T-helper 1 cell treated with Interleukin-12 subunit alpha and Interleukin-12 subunit beta and Interleukin-4 antibody, amounts not matched to agents 30 μg/mL and 1 μg/mL, for 36 hours (primary cell): ENCODE measurements around the gene ADA.
A peak's percentile ranks its signal among the peaks of the same experiment; 100 is the strongest.

ENCODE experiments used
- H3K27ac Mint-ChIP-seq: one replicate; pipeline ENCODE4 v1.8.0; 2021; ENCODE audit warnings: mild to moderate bottlenecking, mixed read lengths
- H3K27me3 Mint-ChIP-seq: one replicate; pipeline ENCODE4 v1.8.0; 2021; ENCODE audit warnings: low read depth, mixed read lengths
- H3K36me3 Mint-ChIP-seq: one replicate; pipeline ENCODE4 v1.8.0; 2021; ENCODE audit warnings: low read depth, mixed read lengths
- H3K4me1 Mint-ChIP-seq: one replicate; pipeline ENCODE4 v1.8.0; 2021; ENCODE audit warnings: low read depth, mixed read lengths
- H3K4me3 Mint-ChIP-seq: one replicate; pipeline ENCODE4 v1.8.0; 2021; ENCODE audit warnings: mild to moderate bottlenecking, moderate library complexity, mixed read lengths
- H3K9me3 Mint-ChIP-seq: one replicate; pipeline ENCODE4 v1.8.0; 2021; ENCODE audit warnings: mixed read lengths

Gene ADA

GRCh38 chr20:44643596-44644229 lies 7.8 kb downstream of the ADA start:
- Mint-ChIP-seq H3K4me1 (peaks cover 80% of the 10 kb centered on the region), H3K27me3 (no peaks in the 10 kb centered on the region), H3K27ac (peak overlapping the region; percentile 90), H3K4me3 (peak overlapping the region; percentile 57), H3K36me3 (peaks cover 35% of the 10 kb centered on the region), H3K9me3 (peaks cover 8% of the 10 kb centered on the region)

DNA sequence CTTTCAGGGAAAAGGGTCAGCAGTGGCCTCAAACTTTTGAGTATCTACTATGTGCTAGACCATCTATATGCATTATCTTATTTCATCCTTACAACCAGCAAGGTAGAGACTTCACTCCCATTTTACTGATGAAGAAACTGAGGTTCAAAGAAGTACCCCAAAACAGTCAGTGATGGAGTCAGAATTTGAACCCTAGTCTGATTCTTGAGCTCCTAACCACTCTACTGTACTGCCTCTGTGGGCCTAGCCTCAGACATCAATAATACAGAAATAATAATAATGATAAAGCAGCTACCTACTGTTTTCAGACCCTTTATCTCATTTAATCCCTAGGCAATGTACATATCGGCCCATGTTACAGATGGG lies 8.4 kb downstream of the ADA start:
- peaks cover 38% of the 10 kb centered on the region for H3K36me3 Mint-ChIP-seq
- H3K9me3 Mint-ChIP-seq: peaks cover 11% of the 10 kb centered on the region
- peaks cover 77% of the 10 kb centered on the region for H3K4me1 Mint-ChIP-seq
- H3K27ac Mint-ChIP-seq: peak overlapping the region; percentile 90
- no peaks in the 10 kb centered on the region for H3K27me3 Mint-ChIP-seq
- H3K4me3 Mint-ChIP-seq: peak overlapping the region; percentile 57

- Mint-ChIP-seq H3K4me1 (peaks cover 70% of the 10 kb centered on the region), H3K27ac (peak overlapping the region; percentile 90), H3K27me3 (no peaks in the 10 kb centered on the region), H3K9me3 (peaks cover 11% of the 10 kb centered on the region), H3K36me3 (peaks cover 41% of the 10 kb centered on the region), H3K4me3 (peak overlapping the region; percentile 57)
Measured at GRCh38 chr20:44642203-44643153, 9.0 kb downstream of the ADA start.

DNA sequence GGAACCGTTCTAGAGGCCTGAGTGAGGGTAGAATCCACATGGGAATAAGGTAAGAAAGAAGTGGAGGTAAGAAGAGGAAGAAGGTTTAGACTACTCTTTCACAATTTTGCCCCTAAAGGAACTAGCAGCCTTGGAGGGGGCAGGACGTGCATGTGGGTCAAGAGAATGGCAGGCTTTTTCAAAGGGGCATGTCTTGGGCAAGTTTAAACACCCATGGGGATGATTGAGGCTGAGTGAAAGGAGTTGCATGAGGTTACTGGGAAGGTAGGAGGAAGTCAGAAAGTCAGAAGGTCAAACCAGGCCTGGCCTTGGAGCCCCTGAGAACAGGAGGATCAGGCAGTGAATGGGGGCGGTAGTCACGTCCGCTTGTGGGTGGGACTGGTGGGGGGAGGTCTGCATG lies 10.2 kb downstream of the ADA start:
- peak overlapping the region; percentile 89 for H3K27ac Mint-ChIP-seq
- peaks cover 62% of the 10 kb centered on the region for H3K4me1 Mint-ChIP-seq
- H3K36me3 Mint-ChIP-seq: peaks cover 46% of the 10 kb centered on the region
- peaks cover 11% of the 10 kb centered on the region for H3K9me3 Mint-ChIP-seq
- H3K27me3 Mint-ChIP-seq: no peaks in the 10 kb centered on the region
- H3K4me3 Mint-ChIP-seq: peak overlapping the region; percentile 50

DNA sequence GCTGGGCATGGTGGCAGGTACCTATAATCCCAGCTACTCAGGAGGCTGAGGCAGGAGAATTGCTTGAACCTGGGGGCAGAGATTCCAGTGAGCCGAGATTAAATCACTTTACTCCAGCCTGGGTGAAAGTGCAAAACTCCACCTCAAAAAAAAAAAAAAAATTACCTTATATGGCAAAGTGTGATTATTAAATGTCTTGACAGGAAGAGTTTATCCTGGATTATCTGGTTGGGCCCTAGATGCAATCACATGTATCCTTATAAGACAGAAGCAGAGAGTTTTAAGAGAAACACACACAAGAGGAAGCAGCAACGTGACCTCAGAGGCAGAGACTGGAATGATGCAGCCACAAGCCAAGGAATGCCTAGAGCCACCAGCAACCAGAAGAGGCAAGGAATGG lies 11.0 kb downstream of the ADA start:
- Mint-ChIP-seq H3K9me3 (peaks cover 11% of the 10 kb centered on the region), H3K4me3 (no peak overlapping the region), H3K27ac (peak overlapping the region; percentile 89), H3K36me3 (peaks cover 51% of the 10 kb centered on the region), H3K4me1 (peaks cover 54% of the 10 kb centered on the region), H3K27me3 (no peaks in the 10 kb centered on the region)

GRCh38 chr20:44637522-44638372 lies 13.8 kb downstream of the ADA start:
- no peak overlapping the region for H3K4me3 Mint-ChIP-seq
- no peaks in the 10 kb centered on the region for H3K27me3 Mint-ChIP-seq
- H3K9me3 Mint-ChIP-seq: peaks cover 11% of the 10 kb centered on the region
- peaks cover 61% of the 10 kb centered on the region for H3K36me3 Mint-ChIP-seq
- peaks cover 29% of the 10 kb centered on the region for H3K4me1 Mint-ChIP-seq
- peak overlapping the region; percentile 15 for H3K27ac Mint-ChIP-seq

GRCh38 chr20:44637042-44637441 lies 14.5 kb downstream of the ADA start:
- H3K27ac Mint-ChIP-seq: peak overlapping the region; percentile 15
- H3K4me3 Mint-ChIP-seq: no peak overlapping the region
- H3K9me3 Mint-ChIP-seq: peaks cover 11% of the 10 kb centered on the region
- peaks cover 22% of the 10 kb centered on the region for H3K4me1 Mint-ChIP-seq
- H3K27me3 Mint-ChIP-seq: no peaks in the 10 kb centered on the region
- peaks cover 58% of the 10 kb centered on the region for H3K36me3 Mint-ChIP-seq

GRCh38 chr20:44635877-44636276 lies 15.6 kb downstream of the ADA start:
- H3K27ac Mint-ChIP-seq: no peak overlapping the region
- no peaks in the 10 kb centered on the region for H3K27me3 Mint-ChIP-seq
- H3K36me3 Mint-ChIP-seq: peaks cover 52% of the 10 kb centered on the region
- no peak overlapping the region for H3K4me3 Mint-ChIP-seq
- H3K4me1 Mint-ChIP-seq: peaks cover 14% of the 10 kb centered on the region
- H3K9me3 Mint-ChIP-seq: peaks cover 11% of the 10 kb centered on the region

DNA sequence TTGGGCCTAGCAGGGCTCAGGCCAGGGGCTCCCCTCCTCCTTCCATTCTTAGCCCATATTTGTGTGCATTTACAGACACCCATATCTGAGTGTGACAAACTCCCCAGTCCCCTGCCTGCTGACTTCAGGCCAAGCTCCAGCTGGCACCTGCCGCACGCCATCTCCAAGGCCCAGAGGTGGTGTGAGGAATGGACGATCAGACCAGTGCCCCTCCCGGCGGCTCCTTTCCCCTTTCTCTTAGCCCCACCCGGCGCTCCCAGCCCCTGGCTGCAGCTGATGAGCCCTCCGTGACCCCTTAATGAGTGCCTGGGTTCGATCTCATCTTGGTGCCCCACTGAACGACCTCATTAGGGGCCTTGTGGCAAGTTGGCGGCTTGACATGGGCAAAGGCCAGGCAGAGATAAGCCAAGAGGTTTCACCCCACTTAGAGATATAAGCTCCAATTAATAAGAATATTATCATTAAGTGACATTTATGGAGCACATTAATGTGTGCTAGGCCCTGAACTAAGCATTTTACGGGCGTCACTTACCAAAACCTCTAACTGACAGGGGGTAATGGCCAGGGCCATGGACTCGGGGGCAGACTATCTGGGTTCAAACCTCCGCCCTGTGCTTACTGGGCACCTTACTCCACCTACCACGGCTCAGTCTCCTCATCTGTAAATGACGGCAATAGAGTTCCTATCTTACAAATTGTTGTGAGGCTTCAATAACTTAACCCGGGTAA lies 17.5 kb downstream of the ADA start:
- H3K27me3 Mint-ChIP-seq: no peaks in the 10 kb centered on the region
- no peak overlapping the region for H3K4me3 Mint-ChIP-seq
- H3K36me3 Mint-ChIP-seq: peaks cover 45% of the 10 kb centered on the region
- H3K4me1 Mint-ChIP-seq: peaks cover 6% of the 10 kb centered on the region
- peaks cover 6% of the 10 kb centered on the region for H3K9me3 Mint-ChIP-seq
- H3K27ac Mint-ChIP-seq: no peak overlapping the region

GRCh38 chr20:44633187-44633810 lies 18.2 kb downstream of the ADA start:
- Mint-ChIP-seq H3K27me3 (no peaks in the 10 kb centered on the region), H3K36me3 (peaks cover 39% of the 10 kb centered on the region), H3K27ac (no peak overlapping the region), H3K4me1 (no peaks in the 10 kb centered on the region), H3K4me3 (no peak overlapping the region), H3K9me3 (no peaks in the 10 kb centered on the region)

DNA sequence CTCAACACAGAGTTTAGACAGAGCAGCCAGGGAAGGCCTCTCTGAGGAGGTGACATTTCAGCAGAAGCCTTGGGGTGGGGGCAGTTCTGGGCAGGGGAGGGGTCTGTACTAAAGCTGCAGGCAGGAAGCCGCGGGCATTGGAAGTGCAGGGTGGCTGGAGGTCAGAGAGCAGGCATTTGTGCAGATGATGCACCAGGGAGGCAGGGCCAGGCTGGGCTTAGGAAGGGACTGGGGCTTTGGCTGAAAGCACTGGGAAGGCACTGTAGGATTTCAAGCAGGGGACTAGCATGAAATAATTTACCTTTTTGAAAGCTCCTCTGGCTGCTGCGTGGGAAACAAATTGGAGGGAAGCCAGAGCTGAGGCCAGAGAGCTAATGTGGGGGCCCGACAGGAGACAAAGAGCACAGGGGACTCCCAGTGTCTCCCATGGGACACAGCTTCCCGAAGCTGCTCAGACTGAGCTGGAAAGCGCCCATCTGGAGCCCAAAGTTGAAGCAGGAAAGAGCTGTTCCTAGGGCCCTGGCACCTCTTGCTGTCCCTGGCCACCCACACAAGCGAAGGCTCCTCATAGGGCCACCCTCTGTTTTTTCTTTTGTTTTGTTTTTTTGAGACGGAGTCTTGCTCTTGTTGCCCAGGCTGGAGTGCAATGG lies 19.3 kb downstream of the ADA start:
- no peaks in the 10 kb centered on the region for H3K27me3 Mint-ChIP-seq
- H3K36me3 Mint-ChIP-seq: peaks cover 41% of the 10 kb centered on the region
- no peaks in the 10 kb centered on the region for H3K9me3 Mint-ChIP-seq
- no peaks in the 10 kb centered on the region for H3K4me1 Mint-ChIP-seq
- H3K27ac Mint-ChIP-seq: peak overlapping the region; percentile 39
- H3K4me3 Mint-ChIP-seq: no peak overlapping the region

GRCh38 chr20:44630297-44630696 lies 21.2 kb downstream of the ADA start:
- peaks cover 4% of the 10 kb centered on the region for H3K4me1 Mint-ChIP-seq
- H3K36me3 Mint-ChIP-seq: peaks cover 36% of the 10 kb centered on the region
- H3K4me3 Mint-ChIP-seq: no peak overlapping the region
- no peak overlapping the region for H3K27ac Mint-ChIP-seq
- no peaks in the 10 kb centered on the region for H3K27me3 Mint-ChIP-seq
- H3K9me3 Mint-ChIP-seq: no peaks in the 10 kb centered on the region

GRCh38 chr20:44629542-44629941 lies 22.0 kb downstream of the ADA start:
- Mint-ChIP-seq H3K4me1 (peaks cover 6% of the 10 kb centered on the region), H3K27me3 (no peaks in the 10 kb centered on the region), H3K9me3 (no peaks in the 10 kb centered on the region), H3K4me3 (no peak overlapping the region), H3K36me3 (peaks cover 41% of the 10 kb centered on the region), H3K27ac (no peak overlapping the region)
